GM04504 (cell line): ENCODE data around the gene FEM1B.
A peak's percentile ranks its signal among the peaks of the same experiment; 100 is the strongest.
"Not testable (repeated sequence)": the region's sequence is repeated elsewhere in the genome, so short reads cannot be mapped to it uniquely, and the experiment has no call there.

Source experiments
- DNase-seq: peaks from one replicate; pipeline ENCODE4 v3.0.0-alpha.2; 2012; ENCODE audit warnings: low read depth

The FEM1B gene

GRCh38 chr15:68277603-68278344, at the start of gene FEM1B:
TSS of gene FEM1B (plus strand) at chr15:68277745. CDS start at chr15:68278418, 673 bp downstream.
- DNase-seq: peak; percentile 83

GRCh38 chr15:68228143-68228970, 49.2 kb upstream of the FEM1B start:
- no peak for DNase-seq

- no peak for DNase-seq
Observed at GRCh38 chr15:68228971-68229385, 48.6 kb upstream of the FEM1B start.

DNA sequence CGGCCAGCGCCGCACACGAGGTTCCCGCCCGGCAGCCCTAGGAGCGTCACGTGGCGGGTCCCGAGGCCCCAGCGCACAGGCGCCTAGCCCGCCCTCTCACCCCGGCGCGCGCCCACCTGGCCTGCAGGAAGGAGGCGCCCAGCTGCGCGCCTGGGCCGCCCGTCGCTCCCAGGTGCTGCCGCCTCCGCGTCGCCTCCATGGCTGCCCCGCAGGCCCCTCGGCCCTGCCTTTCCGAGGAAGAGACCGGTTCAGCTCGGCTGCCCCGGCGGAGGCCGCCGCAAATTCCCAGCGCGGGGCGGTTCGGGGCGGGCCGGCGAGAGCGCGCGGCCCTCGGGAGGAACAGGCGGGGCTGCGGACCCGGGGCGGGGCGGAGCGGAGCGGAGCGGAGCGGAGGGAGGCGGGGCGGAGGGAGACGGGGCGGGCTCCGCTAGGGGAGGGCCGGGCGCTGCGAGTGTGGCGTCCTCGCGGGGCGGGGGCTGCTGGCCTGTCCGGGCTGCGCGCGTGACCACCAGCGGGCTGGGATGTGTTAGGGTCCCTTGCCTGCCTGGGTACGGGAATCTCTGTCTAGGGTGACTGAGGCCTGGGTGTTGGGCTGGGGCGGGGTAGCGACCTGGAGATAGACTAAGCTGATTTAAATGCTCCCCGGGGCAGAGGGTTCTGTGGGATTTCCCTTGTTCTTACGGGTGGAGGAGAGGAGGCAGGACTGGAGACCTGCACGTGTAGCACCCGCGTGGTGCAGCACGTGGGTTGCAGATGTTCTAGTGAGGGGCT, 48.0 kb upstream of the FEM1B start, which contains the start of gene CLN6:
Gene CLN6 (minus strand): TSS at position 343 of the 771 bp plus-strand sequence. CDS start 144 bp downstream, at position 199.
- DNase-seq: peak; percentile 48

DNA sequence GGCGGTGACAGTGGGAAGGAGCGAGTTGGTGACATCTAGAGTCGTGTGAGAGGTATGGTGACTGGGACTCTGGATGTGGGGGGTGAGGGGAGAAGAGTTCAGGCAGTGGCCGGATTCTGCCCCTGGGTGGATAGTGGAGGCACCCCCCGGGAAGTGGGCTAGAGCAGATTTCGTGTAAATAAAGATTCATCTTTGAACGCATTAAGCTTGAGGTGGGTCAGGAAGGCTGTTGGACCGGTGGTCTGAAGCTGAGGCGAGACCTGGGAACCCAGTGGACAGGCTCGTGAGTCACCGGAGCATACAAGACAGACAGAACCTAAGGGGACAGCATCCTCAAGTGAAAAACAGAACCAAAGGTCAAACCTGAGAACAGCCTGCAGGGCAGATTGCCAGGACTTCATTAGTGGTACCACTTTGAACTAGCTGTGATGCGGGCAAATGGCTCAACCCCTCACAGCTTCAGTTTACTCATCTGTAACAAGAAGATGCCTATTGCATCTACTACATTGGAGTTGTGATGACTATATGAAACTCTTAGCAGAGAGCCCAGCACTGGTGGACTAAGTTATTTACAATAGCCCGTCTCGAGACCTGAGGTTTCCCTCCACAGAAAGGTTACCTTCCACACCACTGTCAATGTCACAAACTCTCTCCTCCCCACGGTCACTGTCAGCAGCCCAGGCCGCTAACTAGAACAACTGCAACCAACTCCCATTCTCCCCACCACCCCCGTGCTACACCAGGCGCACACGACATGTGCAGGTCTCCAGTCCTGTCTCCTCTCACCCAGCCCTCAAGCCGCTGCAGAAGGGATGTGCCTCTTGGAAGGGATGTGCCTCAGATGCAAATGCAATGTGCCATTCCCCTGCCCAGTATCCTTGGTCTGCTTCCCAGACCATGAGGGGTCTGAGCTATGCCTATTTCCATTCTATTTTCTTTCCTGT, 47.1 kb upstream of the FEM1B start:
- DNase-seq: no peak

- DNase-seq: no peak
Observed at GRCh38 chr15:68231102-68231818, 46.3 kb upstream of the FEM1B start.

GRCh38 chr15:68232449-68232848, 45.1 kb upstream of the FEM1B start:
- DNase-seq: no peak

DNA sequence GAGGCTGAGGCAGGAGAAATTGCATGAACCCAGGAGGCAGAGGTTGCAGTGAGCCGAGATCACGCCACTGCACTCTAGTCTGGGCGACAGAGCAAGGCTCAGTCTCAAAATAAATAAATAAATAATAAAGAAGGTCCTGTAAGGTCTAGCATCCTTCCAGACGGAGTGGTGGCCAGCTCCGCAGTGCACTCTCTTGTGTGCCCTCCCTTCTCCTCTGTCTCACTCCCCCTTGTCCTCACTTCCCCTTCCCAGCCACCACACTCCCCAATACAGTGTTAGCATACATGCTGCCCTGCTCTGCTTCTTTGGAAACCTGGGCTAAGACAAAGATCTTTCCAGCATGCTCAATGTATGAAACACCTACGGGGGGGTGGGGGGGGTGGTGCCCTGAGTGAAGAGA, 44.6 kb upstream of the FEM1B start:
- DNase-seq: no peak

DNA sequence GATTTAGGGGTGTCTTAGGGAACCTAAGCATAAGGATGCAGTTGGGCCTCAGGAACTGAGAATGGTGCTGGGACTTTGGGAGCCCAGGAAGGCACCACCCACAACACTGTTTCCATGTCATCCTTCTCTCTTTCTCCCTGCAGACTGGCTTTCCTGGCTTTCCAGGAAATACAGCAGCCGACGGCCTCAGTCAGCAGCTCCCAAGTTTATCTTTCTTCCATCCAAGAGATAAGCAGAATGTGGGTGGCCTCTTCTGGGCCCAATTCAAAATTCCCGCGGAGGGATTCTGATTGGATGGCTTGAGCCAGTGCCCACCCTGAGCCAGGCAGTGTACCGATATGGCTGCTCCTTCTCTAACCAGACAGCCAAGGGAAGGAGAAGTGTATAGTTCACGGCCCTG, 43.5 kb upstream of the FEM1B start:
- DNase-seq: no peak

GRCh38 chr15:68234520-68234919, 43.0 kb upstream of the FEM1B start:
- not testable (repeated sequence) for DNase-seq

DNA sequence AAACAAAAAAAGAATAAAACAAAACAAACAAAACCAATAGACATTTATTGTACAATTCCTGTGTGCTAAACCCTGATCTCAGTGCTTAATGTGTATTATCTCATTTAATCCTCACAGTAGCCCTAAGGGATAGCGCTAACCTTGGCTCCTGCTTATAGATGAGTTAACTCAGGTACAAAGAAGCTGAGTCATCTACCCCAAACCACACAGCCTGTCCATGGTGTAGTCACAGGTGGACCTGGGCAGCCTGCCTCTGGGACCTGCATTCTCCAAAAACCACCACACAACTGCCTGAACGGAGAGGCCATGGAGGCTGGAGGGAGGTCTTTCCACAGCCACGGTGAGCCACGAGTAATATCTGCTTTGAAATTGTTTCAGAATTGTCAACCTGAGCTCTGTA, 42.5 kb upstream of the FEM1B start:
- DNase-seq: no peak

- DNase-seq: no peak
Observed at GRCh38 chr15:68239025-68239424, 38.5 kb upstream of the FEM1B start.

DNA sequence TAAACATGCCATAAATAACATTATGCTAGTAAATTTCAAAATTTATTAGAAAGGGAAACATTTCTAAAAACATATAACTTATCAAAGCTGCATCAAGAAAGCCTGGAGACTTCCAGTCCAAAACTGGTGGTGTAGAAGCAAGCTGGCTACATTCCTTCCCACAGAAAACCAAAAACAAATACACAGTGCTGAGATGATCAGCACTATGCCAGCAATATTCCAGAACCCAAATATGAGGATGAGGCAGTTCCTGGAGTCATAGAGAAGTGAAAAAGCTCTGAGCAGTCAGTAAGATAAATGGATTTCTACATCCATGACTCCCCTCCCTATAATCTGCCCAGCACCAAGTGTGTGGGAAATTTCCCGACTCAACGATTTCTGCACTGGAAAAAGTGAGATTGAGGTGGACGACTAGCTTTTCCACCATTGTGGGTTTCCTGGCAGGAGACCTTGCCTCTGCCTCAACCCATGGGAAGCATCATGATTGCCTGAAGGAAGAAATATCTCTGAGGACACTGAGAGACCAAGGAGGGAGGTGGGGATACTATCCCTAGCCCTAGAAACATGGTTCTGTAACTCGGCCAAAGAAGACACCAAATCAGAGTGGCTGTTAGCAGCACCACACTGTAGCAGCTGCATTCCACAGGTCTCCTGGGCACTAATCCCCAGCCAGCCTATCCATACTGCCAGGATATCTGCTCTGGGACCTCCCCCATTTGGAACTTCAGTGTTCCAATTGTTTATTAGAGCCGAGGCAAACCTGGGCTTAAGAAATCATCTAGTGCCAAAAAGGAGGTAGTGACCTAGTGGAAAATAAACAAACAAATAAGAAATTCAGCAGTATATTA, 36.2 kb upstream of the FEM1B start:
- no peak for DNase-seq

- DNase-seq: no peak
Observed at GRCh38 chr15:68244235-68244634, 33.3 kb upstream of the FEM1B start.

DNA sequence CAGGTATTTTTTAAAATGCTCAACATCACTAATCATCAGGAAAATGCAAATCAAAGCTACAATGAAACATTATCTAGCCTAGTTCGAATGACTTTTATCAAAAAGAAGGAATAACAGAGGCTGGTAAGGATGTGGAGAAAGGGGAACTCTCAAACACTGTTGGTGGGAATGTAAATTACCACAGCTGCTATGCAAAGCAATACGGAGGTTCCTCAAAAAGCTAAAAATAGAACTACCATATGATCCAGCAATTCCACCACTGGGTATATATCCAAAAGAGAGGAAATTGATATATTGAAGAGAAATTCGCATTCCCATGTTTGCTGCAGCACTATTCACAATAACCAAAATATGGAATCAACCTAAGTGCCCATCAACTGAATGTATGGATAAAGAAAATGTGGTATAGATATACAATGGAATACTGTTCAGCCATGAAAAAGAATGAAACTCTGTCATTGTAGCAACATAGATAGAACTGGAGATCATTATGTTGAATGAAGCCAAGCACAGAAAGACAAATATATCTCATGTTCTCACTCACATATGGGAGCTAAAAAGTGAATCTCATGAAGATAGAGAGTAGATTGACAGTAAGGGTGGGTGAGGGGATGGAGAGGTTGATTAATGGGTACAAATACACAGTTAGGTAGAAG, 28.4 kb upstream of the FEM1B start:
- DNase-seq: no peak

- peak; percentile 48 for DNase-seq
Observed at GRCh38 chr15:68252925-68253534, 24.5 kb upstream of the FEM1B start.

- peak; percentile 71 for DNase-seq
Observed at GRCh38 chr15:68256675-68257450, 20.7 kb upstream of the FEM1B start.

GRCh38 chr15:68258692-68259091, 18.9 kb upstream of the FEM1B start:
- no peak for DNase-seq
